Liver (tissue), 3 donors: ENCODE data around the gene RABL3.

Experiments used
- JUND ChIP-seq, 2 donors: IDR thresholded peaks; 2 replicates each; pipeline ENCODE4 v1.6.1; 2016; ENCODE audit warnings: antibody characterized with exemption in 2 of 2
- TAF1 ChIP-seq: conservative IDR thresholded peaks from 2 replicates; pipeline ENCODE4 v1.6.1; 2016; ENCODE audit warnings: antibody characterized with exemption, mild to moderate bottlenecking
- YY1 ChIP-seq: IDR thresholded peaks from 2 replicates; pipeline ENCODE4 v1.6.1; 2016; ENCODE audit warnings: antibody characterized with exemption, mild to moderate bottlenecking
- TF ChIP-seq, protein P1 (sequence below): fragments of 150-350 bp; IDR thresholded peaks from 2 replicates; pipeline ENCODE4 v1.5.1; 2017; ENCODE audit warnings: improper control_type of control experiment, low read depth, low read length; ENCODE audit not compliant: missing input control
- TF ChIP-seq, protein P2 (sequence below): IDR thresholded peaks from 2 replicates; pipeline ENCODE4 v1.6.1; 2016; ENCODE audit warnings: antibody characterized with exemption, mild to moderate bottlenecking
- donor health status: healthy.
- donor health status: healthy.

DNA sequence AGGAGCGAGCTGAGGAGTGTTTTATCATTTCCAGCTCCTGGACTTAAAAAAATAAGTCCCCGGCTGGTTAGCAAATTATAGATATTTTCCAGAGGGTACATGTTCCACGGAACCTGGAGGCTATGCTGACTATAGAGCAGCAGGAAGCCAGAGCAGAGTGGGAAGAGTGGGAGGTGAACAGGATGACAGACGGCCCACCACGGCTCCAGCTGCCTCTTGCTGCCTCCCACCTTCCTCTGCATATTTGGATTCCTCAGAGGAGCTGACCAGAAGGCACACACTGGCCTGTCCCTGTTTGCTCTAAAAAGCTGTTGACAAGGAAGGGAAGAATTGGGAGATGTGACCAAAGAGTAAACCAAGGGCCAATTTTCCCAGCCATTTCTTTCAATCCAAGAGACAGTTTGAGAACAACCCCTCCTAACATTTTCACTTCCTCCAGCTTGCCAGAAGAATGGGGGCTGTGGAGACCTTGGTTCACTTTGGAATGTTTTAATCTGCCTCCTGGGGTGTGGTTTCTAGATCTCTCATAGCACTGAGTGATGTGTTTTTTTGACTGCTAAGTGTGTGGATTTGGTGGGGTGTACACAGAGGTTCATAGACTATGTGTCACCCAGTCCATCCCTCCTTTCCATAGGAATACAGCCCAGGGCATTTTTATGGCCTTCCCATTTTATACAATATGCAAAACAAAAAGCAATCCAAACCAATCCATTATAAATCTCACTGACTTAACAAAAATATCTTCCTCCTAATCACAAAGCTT is 97.1 kb downstream of the RABL3 start:
- TF ChIP-seq, protein P1, sequence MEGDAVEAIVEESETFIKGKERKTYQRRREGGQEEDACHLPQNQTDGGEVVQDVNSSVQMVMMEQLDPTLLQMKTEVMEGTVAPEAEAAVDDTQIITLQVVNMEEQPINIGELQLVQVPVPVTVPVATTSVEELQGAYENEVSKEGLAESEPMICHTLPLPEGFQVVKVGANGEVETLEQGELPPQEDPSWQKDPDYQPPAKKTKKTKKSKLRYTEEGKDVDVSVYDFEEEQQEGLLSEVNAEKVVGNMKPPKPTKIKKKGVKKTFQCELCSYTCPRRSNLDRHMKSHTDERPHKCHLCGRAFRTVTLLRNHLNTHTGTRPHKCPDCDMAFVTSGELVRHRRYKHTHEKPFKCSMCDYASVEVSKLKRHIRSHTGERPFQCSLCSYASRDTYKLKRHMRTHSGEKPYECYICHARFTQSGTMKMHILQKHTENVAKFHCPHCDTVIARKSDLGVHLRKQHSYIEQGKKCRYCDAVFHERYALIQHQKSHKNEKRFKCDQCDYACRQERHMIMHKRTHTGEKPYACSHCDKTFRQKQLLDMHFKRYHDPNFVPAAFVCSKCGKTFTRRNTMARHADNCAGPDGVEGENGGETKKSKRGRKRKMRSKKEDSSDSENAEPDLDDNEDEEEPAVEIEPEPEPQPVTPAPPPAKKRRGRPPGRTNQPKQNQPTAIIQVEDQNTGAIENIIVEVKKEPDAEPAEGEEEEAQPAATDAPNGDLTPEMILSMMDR: no peak
- no peak for TF ChIP-seq YY1
- TF ChIP-seq JUND (IDR thresholded peaks at IDR 0.05): no peak
- TF ChIP-seq, protein P2, sequence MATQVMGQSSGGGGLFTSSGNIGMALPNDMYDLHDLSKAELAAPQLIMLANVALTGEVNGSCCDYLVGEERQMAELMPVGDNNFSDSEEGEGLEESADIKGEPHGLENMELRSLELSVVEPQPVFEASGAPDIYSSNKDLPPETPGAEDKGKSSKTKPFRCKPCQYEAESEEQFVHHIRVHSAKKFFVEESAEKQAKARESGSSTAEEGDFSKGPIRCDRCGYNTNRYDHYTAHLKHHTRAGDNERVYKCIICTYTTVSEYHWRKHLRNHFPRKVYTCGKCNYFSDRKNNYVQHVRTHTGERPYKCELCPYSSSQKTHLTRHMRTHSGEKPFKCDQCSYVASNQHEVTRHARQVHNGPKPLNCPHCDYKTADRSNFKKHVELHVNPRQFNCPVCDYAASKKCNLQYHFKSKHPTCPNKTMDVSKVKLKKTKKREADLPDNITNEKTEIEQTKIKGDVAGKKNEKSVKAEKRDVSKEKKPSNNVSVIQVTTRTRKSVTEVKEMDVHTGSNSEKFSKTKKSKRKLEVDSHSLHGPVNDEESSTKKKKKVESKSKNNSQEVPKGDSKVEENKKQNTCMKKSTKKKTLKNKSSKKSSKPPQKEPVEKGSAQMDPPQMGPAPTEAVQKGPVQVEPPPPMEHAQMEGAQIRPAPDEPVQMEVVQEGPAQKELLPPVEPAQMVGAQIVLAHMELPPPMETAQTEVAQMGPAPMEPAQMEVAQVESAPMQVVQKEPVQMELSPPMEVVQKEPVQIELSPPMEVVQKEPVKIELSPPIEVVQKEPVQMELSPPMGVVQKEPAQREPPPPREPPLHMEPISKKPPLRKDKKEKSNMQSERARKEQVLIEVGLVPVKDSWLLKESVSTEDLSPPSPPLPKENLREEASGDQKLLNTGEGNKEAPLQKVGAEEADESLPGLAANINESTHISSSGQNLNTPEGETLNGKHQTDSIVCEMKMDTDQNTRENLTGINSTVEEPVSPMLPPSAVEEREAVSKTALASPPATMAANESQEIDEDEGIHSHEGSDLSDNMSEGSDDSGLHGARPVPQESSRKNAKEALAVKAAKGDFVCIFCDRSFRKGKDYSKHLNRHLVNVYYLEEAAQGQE: no peak
- TF ChIP-seq TAF1: no peak
